Kasumi-1 (cell line): ENCODE results near the gene ERV3-1.
A peak's percentile ranks its signal among the peaks of the same experiment; 100 is the strongest.
"Not testable (repeated sequence)": the region's sequence is repeated elsewhere in the genome, so short reads cannot be mapped to it uniquely, and the experiment has no call there.

Experiments
- DNase-seq, 2 experiments: peaks; one replicate each; lab custom pipeline; 2025; lab: John Stamatoyannopoulos, UW

The ERV3-1 gene

DNA sequence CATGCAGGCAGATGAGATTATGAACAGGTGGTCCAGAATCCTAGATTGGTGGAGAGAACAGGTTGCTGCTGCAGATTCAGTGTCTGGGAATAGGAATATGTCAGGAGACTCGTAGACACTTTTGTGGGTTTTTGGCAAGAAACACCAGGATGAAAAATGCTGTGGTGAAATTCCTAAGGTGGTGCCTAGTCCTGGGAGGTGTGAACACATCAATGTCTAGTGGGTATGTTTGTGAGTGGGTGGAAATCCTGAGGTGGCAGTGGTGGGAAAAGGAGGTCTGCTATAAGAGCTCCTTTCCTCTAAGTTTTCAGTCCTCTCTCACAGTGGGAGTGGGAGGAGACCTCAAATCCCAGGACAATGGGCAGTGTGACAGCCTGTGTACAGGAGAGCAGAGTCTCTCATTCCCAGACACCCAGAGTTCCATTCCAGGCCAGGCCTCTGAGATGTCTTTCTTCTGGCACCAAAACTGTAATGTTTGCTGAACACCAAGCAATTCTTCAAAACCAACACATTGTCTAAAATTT lies 5.1 kb downstream of the ERV3-1 start:
- no peak for DNase-seq

DNA sequence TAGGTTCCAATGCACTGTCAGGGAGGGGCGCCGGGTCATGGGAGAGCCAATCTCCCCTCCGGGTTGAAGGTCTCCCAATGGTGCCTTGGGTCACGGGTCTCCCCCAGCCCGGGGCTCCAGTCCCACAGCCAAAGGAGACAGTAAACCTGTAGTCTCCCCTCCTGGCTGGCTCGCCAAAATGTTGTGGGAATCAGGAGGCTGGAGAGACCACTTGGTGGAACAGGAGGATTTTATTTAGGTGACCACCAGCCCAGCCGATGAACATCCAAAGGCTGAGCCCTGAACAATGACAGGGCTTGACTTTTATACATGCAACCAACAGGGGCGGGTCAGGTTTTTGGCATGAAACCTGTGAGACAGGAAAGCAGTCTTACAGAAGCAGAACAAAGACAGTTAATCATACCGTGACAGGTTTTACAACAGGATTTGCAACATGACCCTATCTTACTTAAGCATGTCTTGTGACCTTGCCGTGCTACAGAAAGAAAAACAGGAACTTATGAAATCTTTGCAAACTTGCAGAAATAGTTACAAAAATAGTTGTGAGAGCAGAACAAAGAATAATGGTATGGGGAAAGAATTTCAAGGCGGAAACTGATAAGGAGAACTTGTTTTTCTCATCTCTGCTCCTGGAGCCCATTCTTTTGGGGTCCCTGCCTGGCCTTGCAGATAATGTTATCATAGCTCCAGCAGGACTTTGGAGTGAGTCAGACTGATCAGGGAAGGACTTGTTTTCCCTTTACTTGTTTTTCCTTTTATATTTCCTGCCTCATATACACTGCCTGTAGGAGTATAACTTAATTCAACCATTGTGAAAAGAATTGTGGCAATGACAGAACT lies 7.1 kb downstream of the ERV3-1 start:
- DNase-seq = peak; percentile 96 to 97

DNA sequence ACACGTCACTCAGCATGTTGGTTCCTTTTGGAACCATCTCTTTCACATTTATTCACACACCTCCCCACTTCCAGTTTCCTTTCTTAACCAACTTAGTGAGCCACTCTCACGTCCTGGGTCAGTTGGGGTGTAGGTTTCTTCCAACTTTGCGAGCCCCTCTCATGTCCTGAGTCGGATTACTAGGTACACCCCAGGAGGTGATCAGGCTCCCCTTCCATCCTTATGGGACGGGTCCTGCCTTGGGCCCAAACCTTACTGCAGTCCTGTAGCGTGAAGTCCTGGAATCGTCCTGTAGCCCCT lies 7.7 kb downstream of the ERV3-1 start:
- DNase-seq = peak in 1 of 2 experiments; percentile 3

DNA sequence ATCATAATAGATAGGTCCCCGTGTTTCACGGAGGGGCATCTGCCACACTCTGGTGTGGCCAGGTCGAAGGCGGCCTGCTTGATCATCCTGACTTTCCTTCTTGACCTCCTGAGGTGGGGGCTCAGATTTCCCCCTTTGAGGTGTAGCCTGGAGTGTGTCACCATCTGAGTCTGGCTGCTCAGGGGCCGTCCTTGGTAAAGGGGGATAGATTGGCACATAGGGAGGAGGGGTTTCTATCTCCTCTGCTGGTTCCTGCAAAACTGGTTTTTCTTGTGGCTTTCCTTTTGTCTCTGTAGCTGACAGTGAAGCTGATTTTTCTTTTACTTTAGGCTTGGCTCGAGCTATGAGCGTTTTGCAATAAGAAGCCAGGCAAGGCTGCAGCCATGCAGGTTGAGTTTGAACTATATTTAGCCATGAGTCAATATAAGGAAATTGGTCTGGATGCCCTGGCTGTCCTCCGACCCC lies 8.5 kb downstream of the ERV3-1 start:
- peak; percentile 72 to 79 for DNase-seq

DNA sequence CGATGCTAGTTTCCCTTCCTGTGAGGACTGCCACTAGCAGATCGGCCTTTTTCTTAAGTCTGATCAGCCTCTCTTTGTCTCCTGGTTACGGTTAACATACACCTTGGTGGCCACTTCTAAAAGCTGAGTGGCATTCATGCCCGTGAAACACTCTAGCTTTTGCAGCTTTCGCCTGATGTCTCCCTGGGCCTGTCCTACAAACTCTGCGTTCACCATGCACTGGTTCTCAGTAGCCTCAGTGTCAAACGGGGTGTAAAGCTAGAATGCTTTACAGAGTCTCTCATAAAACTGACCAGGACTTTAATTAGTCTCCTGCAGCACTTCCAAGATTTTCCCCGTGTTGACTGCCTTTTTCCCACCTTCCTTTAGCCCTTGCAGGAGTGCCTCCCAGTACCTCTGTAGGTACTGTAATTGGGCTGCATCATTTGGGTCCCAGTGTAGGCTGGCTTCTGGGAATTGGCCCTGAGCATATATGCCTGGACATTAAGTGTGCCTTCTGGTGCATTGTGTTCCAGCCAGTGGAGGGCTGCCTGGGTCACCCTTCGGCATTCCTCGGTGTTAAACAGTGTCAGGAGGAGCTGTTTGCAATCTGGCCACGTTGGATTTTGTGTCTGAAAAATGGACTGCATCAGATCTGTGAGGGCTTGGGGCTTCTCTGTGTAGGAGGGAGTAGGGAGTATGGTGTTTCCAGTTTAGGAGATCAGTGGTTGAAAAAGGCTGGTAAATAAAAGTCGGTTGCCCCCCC lies 9.2 kb downstream of the ERV3-1 start:
- DNase-seq = no peak

DNA sequence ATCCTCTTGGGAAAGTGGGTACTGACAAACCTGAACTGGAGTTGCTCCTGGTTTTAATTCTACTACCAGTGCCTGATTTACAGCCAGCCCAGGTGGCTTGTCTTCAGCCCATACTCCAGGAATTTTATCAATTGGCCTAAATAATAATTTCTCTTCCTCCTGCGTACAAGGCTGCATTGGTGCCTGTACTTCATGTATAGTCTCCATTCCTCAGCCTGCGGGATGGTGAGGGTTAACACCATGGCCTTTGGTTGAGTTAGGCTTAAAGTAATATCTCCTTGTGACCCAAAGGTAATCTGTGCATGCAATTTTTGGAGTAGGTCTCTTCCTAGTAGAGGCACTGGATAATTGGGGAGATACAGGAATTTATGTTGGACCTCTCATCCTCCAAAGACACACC lies 10.2 kb downstream of the ERV3-1 start:
- DNase-seq = no peak

DNA sequence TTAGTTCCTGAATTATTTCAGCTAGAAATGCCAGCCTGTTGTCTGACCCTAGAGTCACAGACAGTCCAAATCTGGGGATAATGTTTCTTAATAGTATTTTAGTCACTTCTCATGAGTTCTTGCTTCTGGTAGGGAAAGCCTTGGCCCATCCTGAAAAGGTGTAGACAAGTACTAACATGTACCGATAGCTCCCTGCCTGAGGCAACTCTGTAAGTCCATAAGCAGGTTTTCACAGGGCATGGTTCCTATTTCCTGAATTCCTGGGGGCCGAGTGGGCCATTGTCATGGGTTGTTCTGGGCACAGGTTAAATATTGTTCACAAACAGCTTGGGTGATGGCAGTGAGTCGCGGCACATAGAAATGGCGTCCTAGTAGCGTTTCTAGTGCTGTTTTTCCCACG lies 12.6 kb downstream of the ERV3-1 start:
- DNase-seq = no peak

DNA sequence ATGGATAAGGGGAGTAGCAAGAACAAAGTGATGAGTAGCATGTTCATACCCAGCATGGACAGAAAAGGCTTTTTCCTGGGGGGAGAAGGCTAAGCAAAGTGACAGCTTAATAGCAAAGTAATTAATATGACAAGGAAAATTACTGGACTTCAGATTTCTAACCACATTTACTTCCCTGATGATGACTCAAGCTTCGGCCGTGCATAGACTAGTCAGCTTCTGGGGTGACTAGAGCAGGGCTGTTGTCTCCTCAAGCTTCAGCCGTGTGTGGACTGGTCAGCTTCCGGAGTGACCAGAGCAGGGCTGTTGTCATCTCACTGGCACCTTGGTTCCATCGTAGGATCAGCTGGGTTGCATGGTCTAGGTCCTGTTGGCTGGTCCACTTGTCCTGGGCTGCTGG lies 13.5 kb downstream of the ERV3-1 start:
- DNase-seq = no peak

DNA sequence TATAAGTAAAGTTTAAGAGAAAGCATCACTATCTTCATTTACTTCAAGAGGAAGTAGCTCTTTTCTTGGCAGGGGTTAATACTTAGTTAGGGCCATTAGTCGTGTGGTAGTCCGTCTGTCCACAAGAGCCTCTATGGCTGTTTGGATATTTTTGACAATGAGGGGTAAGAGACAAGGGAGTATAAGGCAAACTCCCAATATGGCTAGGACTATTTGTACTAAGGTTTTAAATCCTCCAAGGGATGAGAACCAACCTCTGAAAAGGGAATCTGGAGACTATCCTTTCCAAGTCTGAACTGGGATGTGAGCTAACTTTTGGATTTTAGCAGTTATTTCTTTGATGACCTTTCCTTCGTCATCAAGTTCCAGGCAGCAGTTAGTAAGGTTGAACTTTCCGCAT lies 15.6 kb downstream of the ERV3-1 start, which contains the start of gene ZNF117:
Gene ZNF117, minus strand, starts transcription at position 101 of the 400 bp plus-strand sequence.
- DNase-seq = no peak

DNA sequence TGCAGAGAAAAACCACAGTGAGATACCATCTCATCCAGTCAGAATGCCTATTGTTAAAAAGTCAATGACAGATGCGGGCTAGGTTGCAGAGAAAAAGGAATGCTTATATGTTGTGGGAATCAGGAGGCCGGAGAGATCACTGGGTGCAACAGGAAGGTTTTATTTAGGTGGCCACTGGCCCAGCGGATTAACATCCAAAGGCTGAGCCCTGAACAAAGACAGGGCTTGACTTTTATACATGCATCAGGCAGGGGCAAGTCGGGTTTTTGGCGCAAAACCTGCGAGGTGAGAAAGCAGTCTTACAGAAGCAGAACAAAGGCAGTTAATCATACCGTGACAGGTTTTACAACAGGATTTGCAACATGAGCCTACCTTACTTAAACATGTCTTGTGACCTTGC lies 16.3 kb downstream of the ERV3-1 start:
- DNase-seq = no peak

DNA sequence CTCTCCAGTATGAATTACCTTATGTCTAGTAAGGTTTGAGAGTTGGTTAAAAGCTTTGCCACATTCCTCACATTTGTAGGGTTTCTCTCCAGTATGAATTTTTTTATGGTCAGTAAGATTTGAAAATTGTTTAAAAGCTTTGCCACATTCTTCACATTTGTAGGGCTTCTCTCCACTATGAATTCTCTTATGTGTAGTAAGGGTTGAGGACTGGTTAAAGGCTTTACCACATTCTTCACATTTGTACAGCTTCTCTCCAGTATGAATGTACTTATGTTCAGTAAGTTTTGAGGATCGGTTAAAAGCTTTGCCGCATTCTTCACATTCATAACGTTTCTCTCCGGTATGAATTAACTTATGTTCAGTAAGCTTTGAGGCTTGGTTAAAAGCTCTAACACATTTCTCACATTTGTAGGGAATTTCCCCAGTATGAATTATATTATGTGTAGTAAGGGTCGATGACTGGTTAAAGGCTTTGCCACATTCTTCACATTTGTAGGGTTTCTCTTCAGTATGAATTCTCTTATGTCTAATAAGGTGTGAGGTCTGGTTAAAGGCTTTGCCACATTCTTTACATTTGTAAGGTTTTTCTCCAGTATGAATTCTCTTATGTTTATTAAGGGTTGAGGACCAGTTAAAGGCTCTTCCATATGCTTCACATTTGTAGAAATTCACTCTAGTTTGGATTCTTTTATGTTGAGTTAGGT lies 27.8 kb downstream of the ERV3-1 start:
- no peak for DNase-seq

DNA sequence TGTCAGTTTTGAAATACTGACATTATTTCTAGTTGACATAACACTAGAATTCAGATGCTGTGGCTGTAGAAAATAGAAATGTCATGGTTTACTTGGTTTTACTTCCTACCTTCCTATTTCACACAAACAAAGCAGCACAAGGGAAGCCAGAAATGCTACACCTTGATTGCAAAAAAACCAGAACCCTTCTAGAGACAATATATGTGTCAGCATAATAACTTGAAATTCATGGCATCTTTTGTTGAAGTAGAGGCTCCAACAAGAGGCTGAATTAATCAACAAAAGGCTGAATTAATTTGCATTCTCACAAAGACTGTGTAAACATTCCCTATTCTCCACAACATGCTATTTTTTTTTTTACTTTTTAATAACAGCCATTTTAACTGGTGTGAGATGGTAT lies 40.9 kb downstream of the ERV3-1 start:
- DNase-seq = no peak

DNA sequence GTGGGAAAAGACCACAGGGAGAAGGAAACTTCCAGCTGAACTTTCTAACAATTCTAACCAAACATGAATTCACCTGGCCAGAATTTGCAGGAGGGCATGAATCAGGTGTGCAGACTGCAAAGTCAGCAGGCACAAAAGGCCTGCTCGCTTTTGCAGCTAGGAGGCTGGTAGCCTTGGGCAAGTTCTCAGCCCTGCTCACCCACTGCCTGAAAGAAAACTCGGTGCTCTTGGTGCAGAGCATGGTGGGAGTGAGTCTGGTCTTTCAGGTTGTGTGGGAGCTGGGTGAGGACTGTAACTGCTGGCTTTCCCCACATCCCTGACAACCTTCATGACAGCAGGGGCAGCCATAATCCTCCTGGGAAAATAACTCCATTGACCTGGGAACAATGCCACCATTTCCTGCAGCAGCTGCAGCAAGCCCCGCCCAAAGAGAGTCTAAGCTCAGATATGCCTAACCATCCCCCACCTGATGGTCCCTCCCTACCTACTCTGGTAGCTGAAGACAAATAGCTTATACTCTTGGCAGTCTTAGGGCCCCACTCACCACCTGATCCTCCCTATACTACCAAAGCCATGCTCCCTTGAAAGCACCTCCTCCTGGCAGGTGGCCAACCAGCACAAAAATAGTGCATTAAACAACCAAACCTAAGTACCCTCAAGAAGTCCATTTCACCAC lies 47.3 kb downstream of the ERV3-1 start:
- DNase-seq = no peak

DNA sequence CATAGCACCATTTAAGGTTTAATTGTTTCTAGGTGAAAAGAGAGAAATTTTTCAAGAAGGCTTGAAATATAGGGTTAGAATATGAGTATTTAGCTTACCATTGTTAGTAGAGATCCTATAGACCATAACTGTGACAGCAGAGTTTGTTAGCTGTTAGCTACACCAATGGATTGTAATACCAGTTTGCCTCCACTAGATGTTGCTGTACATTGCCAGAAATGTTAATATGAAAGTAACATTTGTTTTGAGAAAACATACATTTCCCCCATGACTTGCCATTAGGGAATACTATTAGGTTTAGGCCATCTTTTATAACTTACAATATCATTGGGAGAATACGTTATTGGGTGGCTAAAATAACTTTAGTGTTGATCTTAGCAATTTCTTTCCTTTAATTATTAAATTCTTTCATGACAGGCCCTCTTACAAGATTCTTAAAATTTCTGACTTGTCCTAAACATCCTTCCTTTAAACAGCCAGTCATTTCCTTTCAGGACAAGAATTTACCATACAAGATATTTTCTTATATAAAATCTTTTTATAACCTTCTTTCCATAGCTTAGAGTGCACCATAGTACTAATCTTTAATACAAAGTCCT lies 55.1 kb downstream of the ERV3-1 start:
- DNase-seq = peak; percentile 72 to 74

DNA sequence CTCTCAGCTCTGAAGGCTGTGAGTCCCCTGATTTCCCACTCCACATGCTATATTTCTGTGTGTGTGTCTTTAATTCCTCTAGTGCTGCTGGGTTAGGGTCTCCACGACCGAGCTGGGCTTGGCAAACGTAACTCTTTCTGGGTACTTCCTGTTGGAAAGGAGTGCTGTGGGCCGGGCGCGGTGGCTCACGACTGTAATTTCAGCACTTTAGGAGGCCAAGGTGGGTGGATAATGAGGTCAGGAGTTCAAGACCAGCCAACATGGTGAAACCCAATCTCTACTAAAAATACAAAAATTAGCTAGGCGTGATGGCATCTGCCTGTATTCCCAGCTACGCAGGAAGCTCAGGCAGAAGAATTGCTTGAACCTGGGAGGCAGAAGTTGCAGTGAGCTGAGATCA lies 55.8 kb downstream of the ERV3-1 start:
- not testable (repeated sequence) for DNase-seq

DNA sequence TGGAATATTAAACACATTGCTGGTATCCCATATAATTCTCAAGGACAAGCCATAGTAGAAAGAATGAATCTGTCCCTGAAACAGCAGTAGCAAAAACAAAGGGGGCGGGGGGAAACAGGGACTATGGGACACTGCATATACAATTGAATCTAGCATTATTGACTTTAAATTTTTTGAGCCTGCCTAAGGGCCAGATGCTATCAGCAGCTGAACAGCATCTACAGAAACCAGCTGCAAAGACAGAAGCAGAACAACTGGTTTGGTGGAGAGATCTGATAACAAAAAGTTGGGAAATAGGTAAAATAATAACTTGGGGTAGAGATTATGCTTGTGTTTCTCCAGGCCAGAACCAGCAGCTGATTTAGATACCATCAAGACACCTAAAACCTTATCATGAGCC lies 57.7 kb downstream of the ERV3-1 start:
- not testable (repeated sequence) for DNase-seq

DNA sequence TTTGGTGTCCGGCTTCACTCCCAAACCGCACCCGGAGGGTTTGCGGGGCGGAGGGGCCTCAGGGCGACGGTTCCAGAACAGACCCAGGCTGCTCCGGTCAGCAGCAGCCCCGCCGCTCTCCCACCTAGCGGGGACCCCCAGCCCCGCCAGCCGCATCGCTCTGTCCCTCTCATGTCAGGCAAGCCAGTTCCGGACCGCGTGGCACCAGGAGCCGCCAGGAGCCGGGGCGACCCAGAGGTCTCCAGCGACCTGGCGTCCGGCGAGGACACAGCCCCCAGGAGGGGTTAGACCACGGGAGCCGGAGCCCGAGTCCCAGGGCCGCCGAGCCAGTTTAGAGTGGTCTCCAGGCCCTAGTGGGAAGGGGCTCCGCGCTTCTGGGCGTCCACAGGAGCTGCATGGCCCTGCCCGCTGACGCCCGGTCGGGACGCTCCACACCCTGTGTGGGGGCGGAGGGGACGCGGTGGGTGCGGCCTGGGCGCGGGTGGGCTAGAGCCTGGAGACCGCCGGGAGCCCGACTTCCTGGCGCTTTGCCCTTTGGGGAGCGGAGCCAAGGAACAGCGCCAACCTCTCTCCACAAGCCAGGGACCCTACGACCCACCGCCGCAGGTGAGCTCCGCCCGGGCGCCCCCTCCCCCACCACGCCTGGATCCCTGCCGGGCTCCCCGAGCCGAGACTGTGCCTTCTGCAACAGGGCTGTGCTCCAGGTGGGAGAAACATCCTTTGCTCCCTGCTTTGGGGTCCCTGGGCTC lies 59.1 kb downstream of the ERV3-1 start:
- no peak for DNase-seq

DNA sequence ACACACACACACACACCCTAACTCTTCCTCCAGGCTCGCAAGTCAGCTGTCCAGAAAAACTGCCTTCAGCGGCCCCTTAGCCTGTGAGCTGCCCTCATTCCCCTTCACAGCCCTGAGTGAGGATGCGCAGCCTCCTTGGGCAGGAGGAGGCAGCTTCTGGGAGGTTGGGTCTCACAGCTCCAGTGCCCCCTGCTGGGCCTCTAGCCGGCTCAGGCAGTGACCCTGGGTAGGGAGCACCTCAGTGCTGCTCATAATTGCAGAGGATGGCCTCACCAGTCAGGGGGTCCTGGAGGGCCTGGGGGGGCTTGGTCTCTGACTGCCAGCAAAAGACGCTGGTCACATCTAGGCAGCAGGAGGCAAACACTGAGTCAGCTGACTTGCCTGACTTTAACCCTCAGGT lies 59.7 kb downstream of the ERV3-1 start:
- peak; percentile 17 to 34 for DNase-seq

DNA sequence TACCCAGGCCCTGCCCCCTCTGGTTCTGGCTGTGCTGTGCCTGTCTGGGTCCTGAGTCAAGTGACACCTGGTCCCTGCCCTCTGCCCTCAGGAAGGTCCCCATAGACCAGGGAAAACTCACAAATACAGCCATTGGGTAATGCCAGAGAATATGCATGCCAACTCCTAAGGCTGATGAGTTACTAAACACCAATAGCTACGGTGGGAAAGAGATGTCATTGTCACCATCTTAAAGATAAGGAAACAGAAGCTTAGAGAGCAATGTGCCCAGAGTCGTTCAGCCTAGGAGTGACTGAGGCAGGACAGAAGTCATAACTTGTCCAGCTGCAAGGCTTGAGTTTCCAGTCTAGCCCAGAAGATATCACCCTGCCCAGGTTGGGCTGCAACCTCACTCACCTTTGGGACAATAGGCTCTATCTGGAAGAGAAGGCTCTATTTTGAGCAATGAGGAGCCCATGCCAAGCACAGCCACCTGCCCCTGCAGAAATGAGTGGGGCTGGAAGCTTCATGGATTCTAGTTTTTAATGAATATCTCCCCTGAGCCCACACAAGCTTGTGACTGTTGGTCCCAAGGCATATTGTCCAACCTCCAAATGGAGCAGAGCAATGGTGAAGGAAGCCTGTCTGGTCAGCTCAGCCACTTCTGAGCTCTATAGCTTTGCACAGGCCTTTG lies 60.8 kb downstream of the ERV3-1 start:
- DNase-seq = no peak
